Keratinocyte (primary cell): ENCODE measurements around the gene ARRB1.

Source experiments
- EZH2 ChIP-seq: IDR thresholded peaks from one replicate; pipeline ENCODE4 v1.6.1; 2012; ENCODE audit warnings: inconsistent platforms, mild to moderate bottlenecking, low read length, moderate library complexity
- TF ChIP-seq, protein P1 (sequence below), 3 experiments: IDR thresholded peaks in 1 of 3; conservative IDR thresholded peaks in 1 of 3; optimal IDR thresholded peaks in 1 of 3; 2 replicates in 2 of 3; 3 replicates in 1 of 3; pipeline versions ENCODE3 to v1.5.1; 2011; ENCODE audit warnings: low read length in 3 of 3, mild to moderate bottlenecking in 3 of 3, moderate library complexity in 2 of 3, control low read depth in 1 of 3, inconsistent platforms in 1 of 3; ENCODE audit not compliant: insufficient read depth in 2 of 3; ENCODE audit errors: extremely low read depth in 1 of 3

DNA sequence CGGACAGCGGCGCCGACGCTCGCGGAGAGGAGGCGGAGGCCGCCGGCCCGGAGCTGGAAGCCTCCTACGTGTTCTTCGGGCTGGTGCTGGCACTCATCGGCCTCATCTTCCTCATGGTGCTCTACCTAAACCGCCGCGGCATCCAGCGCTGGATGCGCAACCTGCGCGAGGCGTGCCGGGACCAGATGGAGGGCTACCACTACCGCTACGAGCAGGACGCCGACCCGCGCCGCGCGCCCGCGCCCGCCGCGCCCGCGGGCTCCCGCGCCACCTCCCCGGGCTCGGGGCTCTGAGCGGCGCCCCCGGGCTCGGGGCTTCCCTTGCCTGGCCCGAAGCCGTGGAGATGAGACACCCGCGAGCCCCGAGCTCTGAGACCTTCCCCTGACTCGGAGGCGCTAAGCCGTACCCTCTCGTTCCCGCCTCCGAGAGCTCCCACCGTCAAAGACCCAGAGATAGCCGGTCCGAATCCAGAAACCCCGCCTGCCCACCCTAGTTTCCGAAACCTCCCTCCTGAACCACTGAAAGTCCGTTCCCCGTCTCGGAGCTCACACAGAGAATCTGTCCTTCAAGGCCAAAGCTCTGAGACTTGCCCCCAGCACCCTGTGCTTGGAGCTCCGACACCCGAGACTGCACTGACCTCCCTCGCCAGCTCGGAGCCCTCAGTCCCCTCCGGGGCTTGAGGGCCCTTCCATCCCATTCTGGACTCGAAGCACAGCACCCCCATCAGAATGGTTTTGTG, 109.4 kb downstream of the ARRB1 start:
- TF ChIP-seq, protein P1, sequence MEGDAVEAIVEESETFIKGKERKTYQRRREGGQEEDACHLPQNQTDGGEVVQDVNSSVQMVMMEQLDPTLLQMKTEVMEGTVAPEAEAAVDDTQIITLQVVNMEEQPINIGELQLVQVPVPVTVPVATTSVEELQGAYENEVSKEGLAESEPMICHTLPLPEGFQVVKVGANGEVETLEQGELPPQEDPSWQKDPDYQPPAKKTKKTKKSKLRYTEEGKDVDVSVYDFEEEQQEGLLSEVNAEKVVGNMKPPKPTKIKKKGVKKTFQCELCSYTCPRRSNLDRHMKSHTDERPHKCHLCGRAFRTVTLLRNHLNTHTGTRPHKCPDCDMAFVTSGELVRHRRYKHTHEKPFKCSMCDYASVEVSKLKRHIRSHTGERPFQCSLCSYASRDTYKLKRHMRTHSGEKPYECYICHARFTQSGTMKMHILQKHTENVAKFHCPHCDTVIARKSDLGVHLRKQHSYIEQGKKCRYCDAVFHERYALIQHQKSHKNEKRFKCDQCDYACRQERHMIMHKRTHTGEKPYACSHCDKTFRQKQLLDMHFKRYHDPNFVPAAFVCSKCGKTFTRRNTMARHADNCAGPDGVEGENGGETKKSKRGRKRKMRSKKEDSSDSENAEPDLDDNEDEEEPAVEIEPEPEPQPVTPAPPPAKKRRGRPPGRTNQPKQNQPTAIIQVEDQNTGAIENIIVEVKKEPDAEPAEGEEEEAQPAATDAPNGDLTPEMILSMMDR (optimal IDR thresholded peaks at IDR 0.05 in 1 of 3, IDR thresholded peaks at IDR 0.05 in 1 of 3, conservative IDR thresholded peaks at IDR 0.05 in 1 of 3; ENCODE audit: extremely low read depth in 1 of 3, insufficient read depth in 2 of 3, low read length in 3 of 3) = no peak
- TF ChIP-seq EZH2 = no peak
